GM23338 (cell line): ENCODE measurements around the gene POLE. TPM values are rescaled to one million over a fixed set of nuclear protein-coding genes. Genes with fewer than 3 reads are reported as not detected.

Experiments
- ATAC-seq: fragments of 200-7000 bp; cut with Tn5 transposase; 3 replicates; pipeline ENCODE4 v1.9.1; 2020
- DNase-seq: peaks from one replicate; pipeline ENCODE4 v3.0.0-alpha.2; 2015; ENCODE audit warnings: low spot score
- H2AFZ ChIP-seq: fragments of 200-600 bp; sonication (generic); 2 replicates; pipeline ENCODE4 v1.8.0; 2016; ENCODE audit warnings: antibody characterized with exemption, mild to moderate bottlenecking, moderate library complexity
- H3F3A ChIP-seq: fragments of 200-600 bp; sonication (generic); replicated peaks from 2 replicates; pipeline ENCODE4 v1.8.0; 2017; ENCODE audit warnings: antibody characterized with exemption, mixed run types, low read depth
- H3K27ac ChIP-seq: fragments of 200-600 bp; sonication (generic); 2 replicates; pipeline ENCODE4 v1.6.1; 2016; ENCODE audit warnings: low read depth
- H3K27me3 ChIP-seq: fragments of 200-600 bp; sonication (generic); 2 replicates; pipeline ENCODE4 v1.8.0; 2016; ENCODE audit warnings: mild to moderate bottlenecking, mixed run types, moderate library complexity; ENCODE audit not compliant: insufficient read depth
- H3K36me3 ChIP-seq: fragments of 200-600 bp; sonication (generic); 2 replicates; pipeline ENCODE4 v1.8.0; 2016; ENCODE audit warnings: mild to moderate bottlenecking; ENCODE audit not compliant: insufficient read depth
- H3K4me1 ChIP-seq: fragments of 200-600 bp; sonication (generic); 2 replicates; pipeline ENCODE4 v1.8.0; 2016; ENCODE audit warnings: mild to moderate bottlenecking, moderate library complexity; ENCODE audit not compliant: insufficient read depth
- H3K4me2 ChIP-seq: fragments of 200-600 bp; sonication (generic); 2 replicates; pipeline ENCODE4 v1.7.1; 2017; ENCODE audit warnings: mixed run types
- H3K4me3 ChIP-seq: fragments of 200-600 bp; sonication (generic); 2 replicates; pipeline ENCODE4 v1.6.1; 2016; ENCODE audit warnings: mixed run types
- H3K79me2 ChIP-seq: fragments of 200-600 bp; sonication (generic); replicated peaks from 2 replicates; pipeline ENCODE4 v1.8.0; 2017; ENCODE audit warnings: mild to moderate bottlenecking; ENCODE audit not compliant: insufficient read depth
- H3K9me2 ChIP-seq: fragments of 200-600 bp; sonication (generic); 2 replicates; pipeline ENCODE4 v1.8.0; 2017; ENCODE audit not compliant: insufficient read depth
- H4K20me1 ChIP-seq: fragments of 200-600 bp; sonication (generic); replicated peaks from 2 replicates; pipeline ENCODE4 v1.8.0; 2017; ENCODE audit warnings: mild to moderate bottlenecking; ENCODE audit not compliant: insufficient read depth
- H3K27ac Mint-ChIP-seq: 2 replicates; pipeline ENCODE4 v1.8.0; 2020; ENCODE audit warnings: inconsistent platforms, mild to moderate bottlenecking, moderate library complexity, mixed read lengths
- H3K27me3 Mint-ChIP-seq: 3 replicates; pipeline ENCODE4 v1.8.0; 2022; ENCODE audit warnings: low read depth, mild to moderate bottlenecking, moderate library complexity, mixed read lengths, inconsistent platforms; ENCODE audit not compliant: insufficient read depth, poor library complexity
- H3K36me3 Mint-ChIP-seq: 3 replicates; pipeline ENCODE4 v1.8.0; 2021; ENCODE audit warnings: low read depth, mild to moderate bottlenecking, inconsistent platforms, moderate library complexity, mixed read lengths
- H3K4me1 Mint-ChIP-seq: 3 replicates; pipeline ENCODE4 v1.8.0; 2020; ENCODE audit warnings: mild to moderate bottlenecking, inconsistent platforms, mixed read lengths
- H3K4me3 Mint-ChIP-seq: 3 replicates; pipeline ENCODE4 v1.8.0; 2021; ENCODE audit warnings: moderate library complexity, mild to moderate bottlenecking, inconsistent platforms, mixed read lengths
- H3K9me3 Mint-ChIP-seq: 3 replicates; pipeline ENCODE4 v1.8.0; 2020; ENCODE audit warnings: moderate library complexity, mild to moderate bottlenecking, inconsistent platforms, mixed read lengths
- CREB1 ChIP-seq: fragments of 250-450 bp; sonication (Bioruptor Pico); IDR thresholded peaks from 2 replicates; pipeline ENCODE4 v1.5.0; 2020; ENCODE audit warnings: low read depth, mild to moderate bottlenecking, moderate library complexity
- EZH2 ChIP-seq: fragments of 200-600 bp; sonication (generic); IDR thresholded peaks from one replicate; pipeline ENCODE4 v1.8.0; 2017; ENCODE audit warnings: antibody characterized with exemption, mild to moderate bottlenecking, low read depth; ENCODE audit not compliant: unreplicated experiment
- EZH2phosphoT487 ChIP-seq: fragments of 200-600 bp; sonication (generic); IDR thresholded peaks from one replicate; pipeline ENCODE4 v1.8.1; 2018; ENCODE audit warnings: antibody characterized with exemption; ENCODE audit not compliant: unreplicated experiment
- JUNB ChIP-seq: IDR thresholded peaks from one replicate; pipeline ENCODE4 v1.6.1; 2016; ENCODE audit warnings: antibody characterized with exemption; ENCODE audit not compliant: unreplicated experiment
- NANOG ChIP-seq: IDR thresholded peaks from 2 replicates; pipeline ENCODE4 v1.6.1; 2016; ENCODE audit warnings: antibody characterized with exemption, borderline replicate concordance
- POLR2AphosphoS5 ChIP-seq: IDR thresholded peaks from 2 replicates; pipeline ENCODE4 v1.6.1; 2016; ENCODE audit warnings: antibody characterized with exemption, low read depth
- STAT1 ChIP-seq: IDR thresholded peaks from one replicate; pipeline ENCODE4 v1.6.1; 2016; ENCODE audit warnings: antibody characterized with exemption; ENCODE audit not compliant: unreplicated experiment
- ZNF114 ChIP-seq: fragments of 250-450 bp; sonication (Bioruptor Pico); IDR thresholded peaks from 2 replicates; pipeline ENCODE4 v1.5.0; 2020; ENCODE audit warnings: mild to moderate bottlenecking, moderate library complexity
- ZNF331 ChIP-seq: fragments of 250-450 bp; sonication (Bioruptor Pico); IDR thresholded peaks from 2 replicates; pipeline ENCODE4 v1.5.0; 2020; ENCODE audit warnings: low read depth, mild to moderate bottlenecking, moderate library complexity
- polyA plus RNA-seq: library from polyadenylated mRNA; unstranded; fragments of >200 nt; fragmentation: Nextera tagmentation; extraction: Ambion mirVana; gene quantifications from 2 replicates; pipeline ENCODE4 v1.2.1, GENCODE V29; 2016
- total RNA-seq: library from RNA; depleted of rRNA; stranded (reverse); fragments of >200 nt; shearing (Covaris generic); gene quantifications from 2 replicates; pipeline ENCODE4 v1.2.3, GENCODE V29; 2014
- TF ChIP-seq, protein P1 (sequence below), 2 experiments: fragments of 200-600 bp in 1 of 2; sonication (generic) in 1 of 2; conservative IDR thresholded peaks; 2 replicates each; pipeline versions ENCODE4 v1.5.1 to v1.6.1; 2016 to 2017; ENCODE audit warnings: antibody characterized with exemption in 2 of 2, low read depth in 2 of 2, mild to moderate bottlenecking in 2 of 2, moderate library complexity in 1 of 2
- TF ChIP-seq, protein P2 (sequence below): fragments of 250-450 bp; sonication (Bioruptor Pico); IDR thresholded peaks from 2 replicates; pipeline ENCODE4 v1.5.0; 2020; ENCODE audit warnings: mild to moderate bottlenecking, moderate library complexity

Gene POLE
- total and polyA plus RNA-seq, 2 experiments from 2014 or later: 33.6 to 125 TPM

DNA sequence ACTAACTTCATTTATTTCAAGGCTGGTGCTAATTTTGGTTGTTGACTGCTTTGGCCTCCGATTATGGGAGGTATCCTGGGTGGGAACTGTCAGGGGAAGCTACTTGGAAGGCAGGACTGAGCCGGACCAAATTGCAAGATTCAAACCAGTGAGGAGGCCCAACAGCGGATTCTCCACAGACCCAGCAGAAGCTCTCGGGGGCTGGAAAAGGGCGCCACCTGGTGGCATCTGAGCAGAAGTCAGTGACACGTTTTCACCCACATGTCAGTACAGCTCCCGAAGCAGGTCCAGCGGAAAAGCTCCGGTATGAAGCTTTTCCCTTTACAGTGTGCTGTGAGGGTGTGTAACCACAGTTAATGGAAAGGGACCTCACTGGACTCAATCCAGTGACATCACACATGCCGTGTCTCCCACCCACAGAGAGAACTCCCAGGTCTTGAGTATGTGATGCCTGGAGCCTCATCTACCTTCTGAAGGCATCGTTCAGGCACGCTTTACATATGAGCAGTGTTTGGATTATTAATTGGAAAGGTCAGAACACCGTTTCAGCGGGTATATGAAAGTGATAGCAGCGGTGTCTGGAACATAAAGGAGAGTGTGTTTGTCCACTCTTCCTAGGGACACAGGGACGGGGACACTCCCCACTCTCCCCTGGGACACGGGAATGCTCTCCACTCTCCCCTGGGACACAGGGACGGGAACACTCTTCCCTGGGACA, 72.1 kb downstream of the POLE start:
- Histone ChIP-seq H3K4me1 (peaks cover 6% of the 10 kb centered on the region; the same call in 1 of the 2 replicates), H3K79me2 (no peaks in the 10 kb centered on the region), H3K4me2 (no peak overlapping the region), H3K27ac (no peak overlapping the region), H3K4me3 (no peak overlapping the region), H3K9me2 (no peaks in the 10 kb centered on the region), H3F3A (0 out of 2 replicates have a peak, but pooled peaks cover 3% of the 10 kb centered on the region), H2AFZ (no peak overlapping the region), H4K20me1 (0 out of 2 replicates have a peak, but pooled peaks cover 4% of the 10 kb centered on the region), H3K36me3 (no peaks in the 10 kb centered on the region), H3K27me3 (peaks cover 87% of the 10 kb centered on the region)
- TF ChIP-seq STAT1: no peak
- TF ChIP-seq, protein P1, sequence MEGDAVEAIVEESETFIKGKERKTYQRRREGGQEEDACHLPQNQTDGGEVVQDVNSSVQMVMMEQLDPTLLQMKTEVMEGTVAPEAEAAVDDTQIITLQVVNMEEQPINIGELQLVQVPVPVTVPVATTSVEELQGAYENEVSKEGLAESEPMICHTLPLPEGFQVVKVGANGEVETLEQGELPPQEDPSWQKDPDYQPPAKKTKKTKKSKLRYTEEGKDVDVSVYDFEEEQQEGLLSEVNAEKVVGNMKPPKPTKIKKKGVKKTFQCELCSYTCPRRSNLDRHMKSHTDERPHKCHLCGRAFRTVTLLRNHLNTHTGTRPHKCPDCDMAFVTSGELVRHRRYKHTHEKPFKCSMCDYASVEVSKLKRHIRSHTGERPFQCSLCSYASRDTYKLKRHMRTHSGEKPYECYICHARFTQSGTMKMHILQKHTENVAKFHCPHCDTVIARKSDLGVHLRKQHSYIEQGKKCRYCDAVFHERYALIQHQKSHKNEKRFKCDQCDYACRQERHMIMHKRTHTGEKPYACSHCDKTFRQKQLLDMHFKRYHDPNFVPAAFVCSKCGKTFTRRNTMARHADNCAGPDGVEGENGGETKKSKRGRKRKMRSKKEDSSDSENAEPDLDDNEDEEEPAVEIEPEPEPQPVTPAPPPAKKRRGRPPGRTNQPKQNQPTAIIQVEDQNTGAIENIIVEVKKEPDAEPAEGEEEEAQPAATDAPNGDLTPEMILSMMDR (conservative IDR thresholded peaks at IDR 0.05; ENCODE audit: low read depth in 2 of 2): peak; percentile 92 to 94
- TF ChIP-seq EZH2: peak; percentile 33
- Mint-ChIP-seq H3K9me3 (peaks cover 49% of the 10 kb centered on the region), H3K4me1 (peaks cover 5% of the 10 kb centered on the region; the same call in 2 of the 3 replicates), H3K4me3 (no peak overlapping the region), H3K27me3 (peaks cover 76% of the 10 kb centered on the region), H3K27ac (no peak overlapping the region), H3K36me3 (peaks cover 12% of the 10 kb centered on the region)
- ATAC-seq (peak; percentile 69), DNase-seq (peak; percentile 92)

DNA sequence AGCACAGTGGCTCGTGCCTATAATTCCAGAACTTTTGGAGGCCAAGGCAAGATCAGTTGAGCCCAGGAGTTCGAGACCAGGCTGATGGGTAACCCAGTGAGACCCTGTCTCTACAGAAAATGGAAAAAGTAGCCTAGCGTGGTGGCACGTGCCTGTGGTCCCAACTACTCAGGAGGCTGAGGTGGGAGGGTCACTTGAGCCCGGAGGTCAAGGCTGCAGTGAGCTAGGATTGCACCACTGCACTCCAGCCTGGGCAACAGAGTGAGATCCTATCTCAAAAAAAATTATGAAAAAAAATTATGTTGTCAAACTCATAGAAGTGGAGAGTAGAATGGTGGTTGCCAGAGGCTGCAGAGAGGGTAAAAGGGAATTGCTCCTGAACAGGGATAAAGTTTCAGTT, 73.1 kb downstream of the POLE start:
- Histone ChIP-seq H3F3A (0 out of 2 replicates have a peak, but pooled peaks cover 3% of the 10 kb centered on the region), H3K27ac (no peak overlapping the region), H2AFZ (no peak overlapping the region), H3K4me1 (peaks cover 6% of the 10 kb centered on the region; the same call in 1 of the 2 replicates), H3K36me3 (no peaks in the 10 kb centered on the region), H4K20me1 (0 out of 2 replicates have a peak, but pooled peaks cover 4% of the 10 kb centered on the region), H3K4me3 (no peak overlapping the region), H3K27me3 (peaks cover 87% of the 10 kb centered on the region), H3K4me2 (no peak overlapping the region), H3K79me2 (no peaks in the 10 kb centered on the region), H3K9me2 (no peaks in the 10 kb centered on the region)
- DNase-seq (no peak), ATAC-seq (no peak)
- H3K36me3 Mint-ChIP-seq: peaks cover 12% of the 10 kb centered on the region
- no peak overlapping the region for H3K27ac Mint-ChIP-seq
- peaks cover 5% of the 10 kb centered on the region; the same call in 2 of the 3 replicates for H3K4me1 Mint-ChIP-seq
- H3K27me3 Mint-ChIP-seq: peaks cover 84% of the 10 kb centered on the region
- H3K4me3 Mint-ChIP-seq: no peak overlapping the region
- H3K9me3 Mint-ChIP-seq: peaks cover 49% of the 10 kb centered on the region
- no peak for TF ChIP-seq POLR2AphosphoS5
- no peak for TF ChIP-seq ZNF114 (CRISPR knock-in tag)
- no peak for TF ChIP-seq CREB1
- no peak for TF ChIP-seq JUNB
- no peak for TF ChIP-seq NANOG
- TF ChIP-seq, protein P2, sequence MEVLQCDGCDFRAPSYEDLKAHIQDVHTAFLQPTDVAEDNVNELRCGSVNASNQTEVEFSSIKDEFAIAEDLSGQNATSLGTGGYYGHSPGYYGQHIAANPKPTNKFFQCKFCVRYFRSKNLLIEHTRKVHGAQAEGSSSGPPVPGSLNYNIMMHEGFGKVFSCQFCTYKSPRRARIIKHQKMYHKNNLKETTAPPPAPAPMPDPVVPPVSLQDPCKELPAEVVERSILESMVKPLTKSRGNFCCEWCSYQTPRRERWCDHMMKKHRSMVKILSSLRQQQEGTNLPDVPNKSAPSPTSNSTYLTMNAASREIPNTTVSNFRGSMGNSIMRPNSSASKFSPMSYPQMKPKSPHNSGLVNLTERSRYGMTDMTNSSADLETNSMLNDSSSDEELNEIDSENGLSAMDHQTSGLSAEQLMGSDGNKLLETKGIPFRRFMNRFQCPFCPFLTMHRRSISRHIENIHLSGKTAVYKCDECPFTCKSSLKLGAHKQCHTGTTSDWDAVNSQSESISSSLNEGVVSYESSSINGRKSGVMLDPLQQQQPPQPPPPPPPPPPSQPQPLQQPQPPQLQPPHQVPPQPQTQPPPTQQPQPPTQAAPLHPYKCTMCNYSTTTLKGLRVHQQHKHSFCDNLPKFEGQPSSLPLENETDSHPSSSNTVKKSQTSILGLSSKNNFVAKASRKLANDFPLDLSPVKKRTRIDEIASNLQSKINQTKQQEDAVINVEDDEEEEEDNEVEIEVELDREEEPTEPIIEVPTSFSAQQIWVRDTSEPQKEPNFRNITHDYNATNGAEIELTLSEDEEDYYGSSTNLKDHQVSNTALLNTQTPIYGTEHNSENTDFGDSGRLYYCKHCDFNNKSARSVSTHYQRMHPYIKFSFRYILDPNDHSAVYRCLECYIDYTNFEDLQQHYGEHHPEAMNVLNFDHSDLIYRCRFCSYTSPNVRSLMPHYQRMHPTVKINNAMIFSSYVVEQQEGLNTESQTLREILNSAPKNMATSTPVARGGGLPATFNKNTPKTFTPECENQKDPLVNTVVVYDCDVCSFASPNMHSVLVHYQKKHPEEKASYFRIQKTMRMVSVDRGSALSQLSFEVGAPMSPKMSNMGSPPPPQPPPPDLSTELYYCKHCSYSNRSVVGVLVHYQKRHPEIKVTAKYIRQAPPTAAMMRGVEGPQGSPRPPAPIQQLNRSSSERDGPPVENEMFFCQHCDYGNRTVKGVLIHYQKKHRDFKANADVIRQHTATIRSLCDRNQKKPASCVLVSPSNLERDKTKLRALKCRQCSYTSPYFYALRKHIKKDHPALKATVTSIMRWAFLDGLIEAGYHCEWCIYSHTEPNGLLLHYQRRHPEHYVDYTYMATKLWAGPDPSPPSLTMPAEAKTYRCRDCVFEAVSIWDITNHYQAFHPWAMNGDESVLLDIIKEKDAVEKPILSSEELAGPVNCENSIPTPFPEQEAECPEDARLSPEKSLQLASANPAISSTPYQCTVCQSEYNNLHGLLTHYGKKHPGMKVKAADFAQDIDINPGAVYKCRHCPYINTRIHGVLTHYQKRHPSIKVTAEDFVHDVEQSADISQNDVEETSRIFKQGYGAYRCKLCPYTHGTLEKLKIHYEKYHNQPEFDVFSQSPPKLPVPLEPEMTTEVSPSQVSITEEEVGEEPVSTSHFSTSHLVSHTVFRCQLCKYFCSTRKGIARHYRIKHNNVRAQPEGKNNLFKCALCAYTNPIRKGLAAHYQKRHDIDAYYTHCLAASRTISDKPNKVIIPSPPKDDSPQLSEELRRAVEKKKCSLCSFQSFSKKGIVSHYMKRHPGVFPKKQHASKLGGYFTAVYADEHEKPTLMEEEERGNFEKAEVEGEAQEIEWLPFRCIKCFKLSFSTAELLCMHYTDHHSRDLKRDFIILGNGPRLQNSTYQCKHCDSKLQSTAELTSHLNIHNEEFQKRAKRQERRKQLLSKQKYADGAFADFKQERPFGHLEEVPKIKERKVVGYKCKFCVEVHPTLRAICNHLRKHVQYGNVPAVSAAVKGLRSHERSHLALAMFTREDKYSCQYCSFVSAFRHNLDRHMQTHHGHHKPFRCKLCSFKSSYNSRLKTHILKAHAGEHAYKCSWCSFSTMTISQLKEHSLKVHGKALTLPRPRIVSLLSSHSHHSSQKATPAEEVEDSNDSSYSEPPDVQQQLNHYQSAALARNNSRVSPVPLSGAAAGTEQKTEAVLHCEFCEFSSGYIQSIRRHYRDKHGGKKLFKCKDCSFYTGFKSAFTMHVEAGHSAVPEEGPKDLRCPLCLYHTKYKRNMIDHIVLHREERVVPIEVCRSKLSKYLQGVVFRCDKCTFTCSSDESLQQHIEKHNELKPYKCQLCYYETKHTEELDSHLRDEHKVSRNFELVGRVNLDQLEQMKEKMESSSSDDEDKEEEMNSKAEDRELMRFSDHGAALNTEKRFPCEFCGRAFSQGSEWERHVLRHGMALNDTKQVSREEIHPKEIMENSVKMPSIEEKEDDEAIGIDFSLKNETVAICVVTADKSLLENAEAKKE (CRISPR knock-in tag): no peak
- TF ChIP-seq, protein P1 (conservative IDR thresholded peaks at IDR 0.05; ENCODE audit: low read depth in 2 of 2): no peak
- TF ChIP-seq ZNF331 (CRISPR knock-in tag): no peak
- TF ChIP-seq EZH2phosphoT487: no peak
